Measurements from ENCODE around the gene CFAP210. TPM values are rescaled to one million over a fixed set of nuclear protein-coding genes. Genes with fewer than 3 reads are reported as not detected.

CFAP210 gene
- total and polyA plus RNA-seq, 9 of the 15 experiments (the other 6 are each of a cell fraction or from before 2014, with no cell fraction given): 0.75 to 3.6 (median 1.3) TPM

DNA sequence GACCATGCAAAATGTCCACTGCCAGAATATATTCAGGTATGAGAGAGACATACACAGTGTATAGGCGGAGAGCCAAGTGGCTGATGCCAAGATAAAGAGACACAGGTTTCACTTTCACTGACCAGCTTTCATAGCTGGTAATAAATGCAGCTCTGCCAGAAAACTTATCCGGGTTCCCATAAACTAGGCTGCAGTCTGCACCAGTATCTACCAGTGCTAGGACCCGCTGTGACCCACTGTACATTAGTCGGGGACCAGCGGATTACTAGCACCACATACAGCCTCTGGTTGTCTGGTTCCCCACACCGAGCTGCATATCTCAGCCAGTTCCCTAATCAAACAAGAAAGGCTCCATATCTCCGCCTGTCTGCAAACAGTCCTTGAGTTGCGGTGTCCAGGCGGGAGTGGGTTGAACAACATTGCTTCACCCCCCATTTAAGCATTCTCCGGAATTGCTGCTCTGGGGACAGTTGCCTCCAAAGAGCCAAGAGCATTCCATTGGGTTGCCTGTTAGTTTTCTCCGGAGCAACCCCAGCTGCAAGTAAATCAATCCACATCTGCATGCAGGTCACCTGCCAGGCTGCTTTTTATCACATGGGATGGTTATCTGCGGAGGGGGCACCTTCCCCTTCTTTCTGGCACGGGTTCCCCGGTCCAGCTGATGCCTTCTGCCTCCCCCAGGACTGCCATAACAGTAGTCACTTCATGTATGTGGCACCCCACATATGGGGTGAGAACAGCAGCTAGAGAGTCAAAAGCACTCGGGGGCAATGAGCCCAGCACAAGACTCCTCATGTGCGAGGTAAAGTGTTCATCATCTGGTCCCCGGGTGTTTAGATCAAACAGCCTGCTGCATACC is 21.4 kb upstream of the CFAP210 start (continued):
- TF ChIP-seq FOXA3 (CRISPR knock-in tag; conservative IDR thresholded peaks at IDR 0.05 in 1 of 2, IDR thresholded peaks at IDR 0.05 in 1 of 2) (peak in 1 of 2 experiments; percentile 78; a peak in 2 of 4 replicates), TEAD4 (IDR thresholded peaks at IDR 0.05; ENCODE audit: low read length) (peak; percentile 85), TEAD4 (CRISPR knock-in tag; IDR thresholded peaks at IDR 0.05; ENCODE audit: borderline replicate concordance) (no peak), FOXJ3 (CRISPR knock-in tag; IDR thresholded peaks at IDR 0.05) (no peak), ZNF232 (CRISPR knock-in tag; IDR thresholded peaks at IDR 0.05) (no peak), EZH2 (IDR thresholded peaks at IDR 0.05; ENCODE audit: borderline replicate concordance, low read depth, low read length) (no peak), EP300 (IDR thresholded peaks at IDR 0.05; ENCODE audit: low read length) (peak; percentile 51; the same call in 1 of the 2 replicates), HMBOX1 (IDR thresholded peaks at IDR 0.05) (peak; percentile 99), ARNT (IDR thresholded peaks at IDR 0.05) (no peak; a peak in 1 of 4 replicates), SAP30 (IDR thresholded peaks at IDR 0.05; ENCODE audit: borderline replicate concordance, insufficient read depth, low read depth, low read length, poor library complexity, severe bottlenecking) (no peak), RUNX1 (IDR thresholded peaks at IDR 0.05; ENCODE audit: low read depth) (no peak), MAFK (IDR thresholded peaks at IDR 0.05; ENCODE audit: low read length) (no peak), SPI1 (IDR thresholded peaks at IDR 0.05; ENCODE audit: borderline replicate concordance, low read depth, low read length) (peak; percentile 84), PHB (CRISPR knock-in tag; IDR thresholded peaks at IDR 0.05) (no peak)
- TF ChIP-seq, protein P1, sequence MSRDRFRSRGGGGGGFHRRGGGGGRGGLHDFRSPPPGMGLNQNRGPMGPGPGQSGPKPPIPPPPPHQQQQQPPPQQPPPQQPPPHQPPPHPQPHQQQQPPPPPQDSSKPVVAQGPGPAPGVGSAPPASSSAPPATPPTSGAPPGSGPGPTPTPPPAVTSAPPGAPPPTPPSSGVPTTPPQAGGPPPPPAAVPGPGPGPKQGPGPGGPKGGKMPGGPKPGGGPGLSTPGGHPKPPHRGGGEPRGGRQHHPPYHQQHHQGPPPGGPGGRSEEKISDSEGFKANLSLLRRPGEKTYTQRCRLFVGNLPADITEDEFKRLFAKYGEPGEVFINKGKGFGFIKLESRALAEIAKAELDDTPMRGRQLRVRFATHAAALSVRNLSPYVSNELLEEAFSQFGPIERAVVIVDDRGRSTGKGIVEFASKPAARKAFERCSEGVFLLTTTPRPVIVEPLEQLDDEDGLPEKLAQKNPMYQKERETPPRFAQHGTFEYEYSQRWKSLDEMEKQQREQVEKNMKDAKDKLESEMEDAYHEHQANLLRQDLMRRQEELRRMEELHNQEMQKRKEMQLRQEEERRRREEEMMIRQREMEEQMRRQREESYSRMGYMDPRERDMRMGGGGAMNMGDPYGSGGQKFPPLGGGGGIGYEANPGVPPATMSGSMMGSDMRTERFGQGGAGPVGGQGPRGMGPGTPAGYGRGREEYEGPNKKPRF (IDR thresholded peaks at IDR 0.05; ENCODE audit: low read depth, low read length): no peak
- TF ChIP-seq, protein P2, sequence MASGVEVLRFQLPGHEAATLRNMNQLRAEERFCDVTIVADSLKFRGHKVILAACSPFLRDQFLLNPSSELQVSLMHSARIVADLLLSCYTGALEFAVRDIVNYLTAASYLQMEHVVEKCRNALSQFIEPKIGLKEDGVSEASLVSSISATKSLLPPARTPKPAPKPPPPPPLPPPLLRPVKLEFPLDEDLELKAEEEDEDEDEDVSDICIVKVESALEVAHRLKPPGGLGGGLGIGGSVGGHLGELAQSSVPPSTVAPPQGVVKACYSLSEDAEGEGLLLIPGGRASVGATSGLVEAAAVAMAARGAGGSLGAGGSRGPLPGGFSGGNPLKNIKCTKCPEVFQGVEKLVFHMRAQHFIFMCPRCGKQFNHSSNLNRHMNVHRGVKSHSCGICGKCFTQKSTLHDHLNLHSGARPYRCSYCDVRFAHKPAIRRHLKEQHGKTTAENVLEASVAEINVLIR (CRISPR knock-in tag; IDR thresholded peaks at IDR 0.05): no peak
- TF ChIP-seq, protein P3, sequence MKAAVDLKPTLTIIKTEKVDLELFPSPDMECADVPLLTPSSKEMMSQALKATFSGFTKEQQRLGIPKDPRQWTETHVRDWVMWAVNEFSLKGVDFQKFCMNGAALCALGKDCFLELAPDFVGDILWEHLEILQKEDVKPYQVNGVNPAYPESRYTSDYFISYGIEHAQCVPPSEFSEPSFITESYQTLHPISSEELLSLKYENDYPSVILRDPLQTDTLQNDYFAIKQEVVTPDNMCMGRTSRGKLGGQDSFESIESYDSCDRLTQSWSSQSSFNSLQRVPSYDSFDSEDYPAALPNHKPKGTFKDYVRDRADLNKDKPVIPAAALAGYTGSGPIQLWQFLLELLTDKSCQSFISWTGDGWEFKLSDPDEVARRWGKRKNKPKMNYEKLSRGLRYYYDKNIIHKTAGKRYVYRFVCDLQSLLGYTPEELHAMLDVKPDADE (conservative IDR thresholded peaks at IDR 0.05; ENCODE audit: control insufficient read depth, low read depth, low read length): 0 out of 2 replicates have a peak, but pooled peaks have one; percentile 52
- TF ChIP-seq, protein P4, sequence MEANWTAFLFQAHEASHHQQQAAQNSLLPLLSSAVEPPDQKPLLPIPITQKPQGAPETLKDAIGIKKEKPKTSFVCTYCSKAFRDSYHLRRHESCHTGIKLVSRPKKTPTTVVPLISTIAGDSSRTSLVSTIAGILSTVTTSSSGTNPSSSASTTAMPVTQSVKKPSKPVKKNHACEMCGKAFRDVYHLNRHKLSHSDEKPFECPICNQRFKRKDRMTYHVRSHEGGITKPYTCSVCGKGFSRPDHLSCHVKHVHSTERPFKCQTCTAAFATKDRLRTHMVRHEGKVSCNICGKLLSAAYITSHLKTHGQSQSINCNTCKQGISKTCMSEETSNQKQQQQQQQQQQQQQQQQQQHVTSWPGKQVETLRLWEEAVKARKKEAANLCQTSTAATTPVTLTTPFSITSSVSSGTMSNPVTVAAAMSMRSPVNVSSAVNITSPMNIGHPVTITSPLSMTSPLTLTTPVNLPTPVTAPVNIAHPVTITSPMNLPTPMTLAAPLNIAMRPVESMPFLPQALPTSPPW (CRISPR knock-in tag; IDR thresholded peaks at IDR 0.05): peak; percentile 37; the same call in 1 of the 2 replicates
